Epithelial cell of proximal tubule (primary cell): Measurements from ENCODE around the gene FER. TPM values are rescaled to one million over a fixed set of nuclear protein-coding genes. Genes with fewer than 3 reads are reported as not detected.

ENCODE experiments used
- DNase-seq: peaks from one replicate; pipeline ENCODE4 v3.0.0-alpha.2; 2011; ENCODE audit warnings: low read depth
- H3K4me3 ChIP-seq: 2 replicates; pipeline ENCODE4 v1.5.1; 2011; ENCODE audit warnings: low read depth, mild to moderate bottlenecking, low read length
- CTCF ChIP-seq: conservative IDR thresholded peaks from 2 replicates; pipeline ENCODE4 v1.5.1; 2012; ENCODE audit warnings: low read depth, mild to moderate bottlenecking, low read length
- total RNA-seq: library from RNA; depleted of rRNA; stranded (reverse); fragments of >200 nt; gene quantifications from 2 replicates; pipeline ENCODE4 v1.2.3, GENCODE V29; 2015

FER gene
- total RNA-seq, 1 donor from 2014 or later = 10.1 TPM

- no peak for DNase-seq
- no peak overlapping the region for H3K4me3 ChIP-seq
- TF ChIP-seq CTCF = no peak
Measured at GRCh38 chr5:109029847-109030246, 282.1 kb downstream of the FER start.

GRCh38 chr5:109030360-109031143 is 282.9 kb downstream of the FER start:
- no peak for TF ChIP-seq CTCF
- no peak overlapping the region for H3K4me3 ChIP-seq
- no peak for DNase-seq

- H3K4me3 ChIP-seq = no peak overlapping the region
- no peak for TF ChIP-seq CTCF
- peak; percentile 2 for DNase-seq
Measured at GRCh38 chr5:109034306-109034705, 286.6 kb downstream of the FER start.

- no peak overlapping the region for H3K4me3 ChIP-seq
- TF ChIP-seq CTCF = no peak
- DNase-seq = no peak
Measured at GRCh38 chr5:109035436-109035835, 287.7 kb downstream of the FER start.

GRCh38 chr5:109038209-109038840 is 290.6 kb downstream of the FER start:
- DNase-seq = no peak
- no peak for TF ChIP-seq CTCF
- H3K4me3 ChIP-seq = no peak overlapping the region

DNA sequence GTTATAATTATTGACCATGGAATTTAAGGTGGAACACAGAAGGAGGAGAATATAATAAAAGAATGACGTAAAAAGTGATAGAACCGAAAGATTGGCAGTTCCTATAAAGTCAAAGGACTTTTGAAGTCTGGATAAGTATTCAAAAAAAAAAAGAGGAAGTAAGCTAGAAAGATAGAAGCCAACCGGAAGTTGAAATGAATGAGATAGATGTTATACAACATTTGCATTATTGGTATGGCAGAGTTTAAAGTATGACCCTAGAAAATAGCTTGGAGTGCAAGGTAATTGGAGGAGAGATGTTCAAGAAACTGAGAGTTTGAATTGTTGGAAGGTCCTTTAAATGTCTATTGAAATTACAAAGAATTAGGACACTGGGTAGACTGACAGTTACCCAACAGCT is 293.6 kb downstream of the FER start:
- DNase-seq = no peak
- TF ChIP-seq CTCF = no peak
- H3K4me3 ChIP-seq = no peak overlapping the region
